ENCODE data around the gene HOXD3.
A peak's percentile ranks its signal among the peaks of the same experiment; 100 is the strongest.

The HOXD3 gene

DNA sequence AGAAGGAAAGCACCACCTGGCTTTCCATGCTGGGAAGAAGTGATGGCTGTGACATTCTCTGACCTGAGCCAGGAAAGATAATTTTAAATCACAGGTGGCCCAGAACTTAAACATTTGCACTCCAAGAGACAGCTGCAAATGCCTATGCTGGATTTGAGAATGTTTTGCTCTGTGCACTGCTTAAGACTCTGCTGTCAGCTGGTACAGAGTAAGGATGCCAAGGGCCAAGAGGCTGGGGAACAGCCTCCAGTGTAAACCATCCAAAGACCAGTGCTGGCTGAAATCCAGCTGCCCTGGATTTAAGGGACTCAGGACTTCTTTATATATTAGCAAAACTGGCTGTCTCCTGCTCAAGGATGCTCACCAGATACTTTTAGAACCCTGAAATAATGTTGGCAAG, 23.7 kb upstream of the HOXD3 start:
- no peak for DNase-seq

- DNase-seq: no peak
Measured at GRCh38 chr2:176134035-176134434, 23.1 kb upstream of the HOXD3 start.

DNA sequence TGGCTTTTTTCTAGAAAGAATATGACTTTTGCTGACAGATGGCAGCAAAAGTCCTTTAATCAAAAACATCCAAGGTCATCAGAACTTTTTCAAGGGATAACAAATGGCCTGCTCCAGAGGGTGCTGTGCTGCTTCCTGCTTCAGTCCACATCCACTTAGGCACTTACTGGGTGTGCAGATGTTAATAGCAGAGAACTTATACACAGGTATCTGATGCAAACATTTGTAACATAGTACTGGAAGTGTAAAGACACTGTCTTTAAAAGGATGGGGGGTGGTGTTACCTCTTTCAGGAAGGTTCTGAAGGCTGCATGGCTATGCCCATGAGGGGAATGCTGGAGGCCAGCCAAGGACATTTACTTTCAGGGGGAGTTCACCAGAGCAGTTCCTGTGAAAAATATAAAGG, 22.1 kb upstream of the HOXD3 start:
- no peak for DNase-seq

DNA sequence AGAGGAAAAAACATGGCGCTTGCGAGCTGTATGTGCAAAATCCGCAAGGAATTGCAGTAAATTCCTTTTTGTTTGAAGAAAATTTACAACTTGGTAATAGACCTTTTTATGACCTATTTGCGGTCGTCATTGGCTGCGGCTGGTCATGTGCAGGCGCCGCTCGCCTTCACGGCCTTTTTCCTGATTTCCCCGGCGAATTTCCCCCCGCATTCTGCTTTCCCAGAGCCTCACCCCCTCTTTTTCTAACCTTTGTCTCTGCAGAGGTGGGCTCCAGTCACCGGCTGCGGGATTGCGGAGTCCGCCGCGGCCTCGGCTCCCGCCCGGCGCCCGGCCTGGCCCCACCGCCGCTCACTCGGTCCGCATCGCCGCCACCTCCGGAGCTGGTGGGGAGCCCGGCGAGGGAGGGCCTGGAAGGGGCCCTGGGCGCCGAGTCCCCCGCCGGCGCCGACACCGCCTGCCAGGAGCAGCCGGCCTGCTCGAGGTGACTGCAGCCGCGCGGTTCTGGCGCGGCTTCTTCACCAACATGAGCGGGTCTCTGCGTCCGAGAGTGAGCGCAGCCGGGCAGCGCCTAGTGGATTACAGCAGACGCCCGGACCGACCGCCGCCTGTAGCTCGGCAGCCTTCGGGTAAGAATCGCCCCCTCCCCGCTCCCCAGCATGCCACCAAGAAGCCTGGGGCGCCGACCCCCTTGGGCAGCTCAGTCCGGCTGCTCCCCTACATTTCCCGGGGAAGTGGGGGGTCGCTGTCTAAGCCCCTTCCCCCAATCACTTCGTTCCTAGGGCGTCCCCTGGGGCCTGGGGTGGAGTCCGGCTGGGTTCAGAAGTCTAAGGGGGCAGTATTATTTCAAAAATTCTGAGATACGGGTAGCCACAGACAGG, 20.5 kb upstream of the HOXD3 start:
- no peak for DNase-seq

DNA sequence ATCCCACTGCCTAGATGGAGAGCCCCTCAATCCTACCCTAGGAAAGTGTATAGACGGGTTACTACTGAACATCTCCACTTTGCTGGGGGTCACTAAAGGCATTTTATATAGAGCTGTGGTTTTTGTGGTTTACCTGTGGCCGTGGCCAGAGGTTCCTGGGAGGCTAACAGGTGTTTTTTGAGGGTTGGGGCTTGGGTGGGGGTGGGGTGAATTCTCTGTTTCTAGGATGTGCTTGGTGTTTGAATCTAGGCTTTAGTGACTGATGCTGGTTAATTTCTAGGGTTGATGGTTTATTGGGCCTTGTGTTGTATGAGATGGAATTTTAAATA, 19.9 kb upstream of the HOXD3 start:
- DNase-seq: no peak

GRCh38 chr2:176137906-176138305, 19.2 kb upstream of the HOXD3 start:
- no peak for DNase-seq

DNA sequence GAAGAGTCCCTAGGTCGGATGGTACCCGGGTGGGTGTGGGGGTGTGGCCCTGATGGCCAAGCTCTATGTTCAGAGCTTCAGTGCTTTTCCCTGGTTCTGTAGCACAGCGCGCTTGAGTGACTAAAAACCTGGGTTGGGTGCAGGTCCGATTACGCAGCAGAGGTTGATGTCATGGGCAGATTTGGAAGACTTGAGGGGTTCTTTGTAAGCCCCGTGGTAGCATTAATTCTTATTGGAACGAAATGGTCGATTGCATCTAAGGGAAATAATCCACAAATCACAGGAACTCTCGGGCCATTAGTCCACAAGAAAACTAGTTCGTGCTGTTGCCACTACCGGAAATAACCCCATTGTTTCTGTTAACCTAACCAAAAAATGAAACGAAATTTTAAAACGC, 18.6 kb upstream of the HOXD3 start:
- no peak for DNase-seq

DNA sequence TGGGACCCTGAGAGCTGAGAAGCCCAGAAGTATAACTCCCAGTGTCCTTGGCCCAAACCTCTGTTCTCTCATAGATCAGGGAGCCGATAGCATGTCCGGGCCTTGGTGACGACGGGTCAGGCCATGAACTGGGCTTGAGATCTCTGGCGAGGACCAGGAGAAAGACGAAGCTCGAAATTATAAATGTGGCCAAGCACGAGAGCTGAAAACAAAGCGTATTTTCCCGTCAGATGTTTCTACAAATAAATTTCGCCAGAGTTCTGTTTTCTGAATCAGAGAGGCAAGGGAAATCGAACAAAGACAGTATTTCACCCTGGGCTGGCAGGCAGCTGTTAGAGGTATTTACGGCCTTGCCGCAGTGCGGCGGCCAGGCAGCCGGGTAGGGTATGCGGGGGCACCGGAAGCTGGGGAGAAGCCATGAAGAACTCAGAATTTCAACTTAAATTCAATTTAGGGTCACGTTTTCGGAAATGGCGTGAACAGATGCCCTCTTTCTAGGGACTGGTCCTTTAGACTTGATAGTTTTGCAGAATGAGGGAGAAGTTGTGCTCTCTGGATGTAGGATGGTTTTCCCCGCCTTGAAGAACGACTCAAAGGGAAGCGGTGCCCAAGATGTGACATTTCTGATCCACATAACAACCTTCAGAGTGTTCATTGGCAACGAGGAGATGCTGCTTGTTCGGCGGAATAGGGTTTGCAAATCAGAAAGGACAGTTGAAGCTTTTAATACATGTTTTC, 18.0 kb upstream of the HOXD3 start:
- no peak for DNase-seq

GRCh38 chr2:176139661-176140512, 17.2 kb upstream of the HOXD3 start:
- no peak for DNase-seq

GRCh38 chr2:176140513-176141317, 16.4 kb upstream of the HOXD3 start:
- peak; percentile 29 to 70 for DNase-seq

- no peak for DNase-seq
Measured at GRCh38 chr2:176142281-176142680, 14.8 kb upstream of the HOXD3 start.

DNA sequence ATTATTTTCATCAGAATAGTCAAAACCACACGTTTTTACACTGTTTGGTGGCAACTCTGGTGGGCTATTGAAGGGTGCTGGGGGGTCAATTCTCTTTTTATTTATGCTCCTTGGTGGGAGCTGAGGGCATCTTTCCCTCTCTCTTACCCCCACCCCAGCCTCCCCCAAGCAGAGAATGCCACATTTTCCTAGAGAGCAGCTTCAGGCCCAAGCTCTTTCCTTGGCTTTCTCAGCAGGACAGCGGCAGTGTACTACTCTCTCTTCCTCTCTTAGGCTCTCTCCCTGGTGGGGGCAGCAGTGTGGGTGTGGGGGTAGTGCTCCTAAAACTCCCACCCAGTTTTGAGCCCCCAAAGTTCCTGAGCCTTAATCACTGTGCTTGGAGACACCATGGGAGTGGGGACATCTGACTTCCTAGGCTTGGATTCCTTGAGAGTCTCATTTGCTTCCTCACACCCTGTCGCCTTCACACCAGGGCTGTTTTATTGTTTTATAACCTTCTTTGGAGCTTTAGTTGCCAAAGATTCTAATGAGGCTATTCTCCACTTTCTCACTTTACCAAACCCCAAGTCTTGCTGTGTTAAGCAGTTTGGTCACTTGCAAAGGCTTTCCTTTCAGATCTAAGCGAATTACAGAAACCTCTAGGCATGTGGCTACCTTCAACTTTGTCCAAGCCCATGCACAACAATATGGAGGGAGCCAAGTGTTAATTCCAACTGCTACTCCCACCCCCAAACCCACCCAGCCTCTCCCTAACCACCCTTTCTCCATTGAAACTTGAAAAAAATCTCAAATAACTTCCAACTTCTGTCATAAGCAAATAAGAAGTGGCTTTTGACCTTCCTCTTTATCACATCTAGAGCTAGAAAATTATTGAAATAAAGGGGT, 11.8 kb upstream of the HOXD3 start:
- no peak for DNase-seq

GRCh38 chr2:176146101-176146500, 11.0 kb upstream of the HOXD3 start:
- no peak for DNase-seq

- DNase-seq: no peak
Measured at GRCh38 chr2:176146645-176147044, 10.5 kb upstream of the HOXD3 start.

- DNase-seq: no peak
Measured at GRCh38 chr2:176147210-176147799, 9.8 kb upstream of the HOXD3 start.

- DNase-seq: no peak
Measured at GRCh38 chr2:176147800-176148496, 9.2 kb upstream of the HOXD3 start.

GRCh38 chr2:176148751-176149421, 8.2 kb upstream of the HOXD3 start:
- DNase-seq: no peak

DNA sequence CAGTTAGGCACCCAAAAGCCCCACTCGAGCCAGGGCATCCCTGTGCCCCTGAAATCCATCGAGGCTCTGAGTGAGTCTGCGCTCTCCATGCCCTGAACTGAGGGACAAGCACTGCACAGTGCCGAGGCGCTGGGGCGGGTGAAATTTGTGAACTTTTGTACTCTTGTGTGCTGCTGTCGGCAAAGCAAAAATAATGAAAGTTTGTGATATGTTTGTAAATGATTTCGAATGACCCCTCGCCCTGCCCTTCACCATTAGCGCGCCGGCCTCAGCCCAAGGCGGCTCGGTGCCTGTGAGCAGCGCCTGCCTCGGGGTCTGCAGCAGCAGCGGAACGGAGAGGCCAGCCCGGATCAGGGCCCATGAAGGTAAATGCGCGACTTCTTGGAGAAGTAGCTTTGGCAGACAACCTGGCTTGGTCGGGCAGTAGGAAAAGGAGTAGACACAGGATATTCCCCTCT, 7.6 kb upstream of the HOXD3 start:
- DNase-seq: no peak

GRCh38 chr2:176149939-176150583, 7.0 kb upstream of the HOXD3 start:
- DNase-seq: no peak

Measured in hippocampal formation (tissue), 2 donors.